Ascending aorta (tissue), 2 donors: Measurements from ENCODE around the gene PABPC3. TPM values are rescaled to one million over a fixed set of nuclear protein-coding genes. Genes with fewer than 3 reads are reported as not detected.

Experiments
- DNase-seq, 2 donors: peaks; one replicate each; pipeline ENCODE4 v3.0.0-alpha.2; 2019; ENCODE audit warnings: low spot score in 2 of 2
- H3K27ac ChIP-seq, 2 donors: fragments of 200-600 bp; sonication (generic); one replicate each; pipeline ENCODE4 v1.5.1; 2016 to 2017; ENCODE audit warnings: mild to moderate bottlenecking in 1 of 2
- H3K27me3 ChIP-seq: fragments of 200-600 bp; sonication (generic); one replicate; pipeline ENCODE4 v1.5.1; 2017
- H3K36me3 ChIP-seq, 2 donors: fragments of 200-600 bp; sonication (generic); one replicate each; pipeline ENCODE4 v1.5.1; 2016
- H3K4me1 ChIP-seq, 2 donors: fragments of 200-600 bp; sonication (generic); one replicate each; pipeline ENCODE4 v1.5.1; 2016 to 2017; ENCODE audit warnings: mild to moderate bottlenecking in 1 of 2
- H3K4me3 ChIP-seq, 2 donors: fragments of 200-600 bp; sonication (generic); one replicate each; pipeline ENCODE4 v1.5.1; 2016 to 2017; ENCODE audit warnings: mild to moderate bottlenecking in 1 of 2
- H3K9me3 ChIP-seq, 2 donors: fragments of 200-600 bp; sonication (generic); one replicate each; pipeline ENCODE4 v1.5.1; 2016
- CTCF ChIP-seq, 3 experiments: fragments of 200-600 bp in 2 of 3; fragments of 450-650 bp in 1 of 3; sonication (generic) in 2 of 3; IDR thresholded peaks; one replicate each; pipeline ENCODE4 v1.5.1; 2016 to 2019; ENCODE audit warnings: antibody characterized with exemption in 3 of 3, mild to moderate bottlenecking in 1 of 3, moderate library complexity in 1 of 3
- intact Hi-C: fragments of 100-400 bp; cut with DNase I; formaldehyde crosslinking; loops from one replicate; pipeline ENCODE4 v1.15.1; 2023
- total RNA-seq: library from RNA; depleted of rRNA; stranded (reverse); fragments of >200 nt; gene quantifications from one replicate; pipeline ENCODE4 v1.1.0, GENCODE V29; 2016

PABPC3 gene
- total RNA-seq, 1 donor from 2014 or later: not detected

GRCh38 chr13:25147638-25148401 lies 51.9 kb downstream of the PABPC3 start:
- Histone ChIP-seq H3K27ac (no peak overlapping the region), H3K4me1 (no peaks in the 10 kb centered on the region), H3K27me3 (no peaks in the 10 kb centered on the region), H3K9me3 (no peaks in the 10 kb centered on the region), H3K4me3 (no peak overlapping the region), H3K36me3 (no peaks in the 10 kb centered on the region)
- intact Hi-C loops: no loop called here
- TF ChIP-seq CTCF (IDR thresholded peaks at IDR 0.05): no peak
- DNase-seq: no peak

DNA sequence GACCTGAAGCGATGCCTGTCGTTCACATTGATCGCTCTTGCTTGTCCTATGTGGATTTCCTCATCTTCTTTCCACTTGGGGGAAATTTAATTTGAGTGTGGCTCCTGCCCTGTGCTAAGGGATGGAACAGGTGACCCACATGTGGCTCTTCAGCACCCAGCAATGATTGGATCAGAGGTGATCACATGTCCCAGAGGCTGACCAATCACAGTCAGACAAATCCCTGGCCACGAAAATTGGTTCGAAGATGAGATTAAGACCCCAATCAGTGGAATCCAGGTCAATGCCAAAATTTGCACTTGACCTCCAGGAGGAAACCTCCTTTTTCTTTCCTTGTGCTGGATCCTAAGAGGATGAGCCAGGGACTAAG lies 52.5 kb downstream of the PABPC3 start:
- no peak for TF ChIP-seq CTCF (IDR thresholded peaks at IDR 0.05)

More for the DNA sequence above, 52.5 kb downstream of the PABPC3 start:
- H3K36me3 ChIP-seq: no peaks in the 10 kb centered on the region
- no peak overlapping the region for H3K4me3 ChIP-seq
- no peaks in the 10 kb centered on the region for H3K4me1 ChIP-seq
- H3K27me3 ChIP-seq: no peaks in the 10 kb centered on the region
- DNase-seq: no peak
- intact Hi-C loops: no loop called here
- no peak overlapping the region for H3K27ac ChIP-seq
- H3K9me3 ChIP-seq: no peaks in the 10 kb centered on the region

Other genes starting within 250 kb of the PABPC3 start
- not detected for gene AMER2, start 76.2 kb downstream of the PABPC3 start, total RNA-seq
- 6.4 TPM for gene MTMR6, start 191.4 kb downstream of the PABPC3 start, total RNA-seq
- 9.7 TPM for gene NUP58, start 205.5 kb downstream of the PABPC3 start, total RNA-seq